Mammary epithelial cell (primary cell): ENCODE data around the gene SRGAP1.

Experiments
- CTCF ChIP-seq, 2 donors: IDR thresholded peaks in 1 of 2; conservative IDR thresholded peaks in 1 of 2; 2 replicates each; pipeline ENCODE4 v1.5.1; 2011 to 2012; ENCODE audit warnings: inconsistent platforms in 2 of 2, low read length in 2 of 2, mild to moderate bottlenecking in 2 of 2, control low read depth in 1 of 2, low read depth in 1 of 2; ENCODE audit not compliant: insufficient read depth in 1 of 2; ENCODE audit errors: extremely low read depth in 1 of 2
- EZH2 ChIP-seq: IDR thresholded peaks from 2 replicates; pipeline ENCODE4 v1.6.1; 2012; ENCODE audit warnings: low read length, inconsistent platforms, borderline replicate concordance

GRCh38 chr12:64190140-64190539, 345.6 kb downstream of the SRGAP1 start:
- TF ChIP-seq CTCF (conservative IDR thresholded peaks at IDR 0.05 in 1 of 2, IDR thresholded peaks at IDR 0.05 in 1 of 2; ENCODE audit: extremely low read depth in 1 of 2, insufficient read depth in 1 of 2, low read depth in 1 of 2, low read length in 2 of 2) (no peak), EZH2 (no peak)
